Spleen (tissue), 11 donors: Measurements from ENCODE around the gene EIF3L. TPM values are rescaled to one million over a fixed set of nuclear protein-coding genes. Genes with fewer than 3 reads are reported as not detected.

Source experiments
- DNase-seq: peaks from one replicate; pipeline ENCODE4 v3.0.0-alpha.2; 2020
- H3K27ac ChIP-seq, 8 donors: fragments of 200-600 bp; sonication (generic) in 7 of 8; 1 replicate in 4 of 8; 2 replicates in 4 of 8; pipeline versions ENCODE4 v1.5.0 to v1.8.0; 2016 to 2021; ENCODE audit warnings: inconsistent platforms in 4 of 8, mild to moderate bottlenecking in 4 of 8, moderate library complexity in 1 of 8
- H3K27me3 ChIP-seq, 7 donors: fragments of 200-600 bp; sonication (generic) in 6 of 7; replicated peaks in 1 of 7; 1 replicate in 4 of 7; 2 replicates in 3 of 7; pipeline versions ENCODE4 v1.5.0 to v1.8.0; 2016 to 2021; ENCODE audit warnings: inconsistent platforms in 3 of 7, mild to moderate bottlenecking in 1 of 7
- H3K36me3 ChIP-seq, 6 donors: fragments of 200-600 bp; sonication (generic) in 5 of 6; 1 replicate in 4 of 6; 2 replicates in 2 of 6; pipeline versions ENCODE4 v1.5.0 to v1.8.0; 2016 to 2021; ENCODE audit warnings: inconsistent platforms in 2 of 6
- H3K4me1 ChIP-seq, 6 donors: fragments of 200-600 bp; sonication (generic) in 5 of 6; 1 replicate in 3 of 6; 2 replicates in 3 of 6; pipeline versions ENCODE4 v1.5.0 to v1.8.0; 2016 to 2021; ENCODE audit warnings: inconsistent platforms in 3 of 6
- H3K4me3 ChIP-seq, 8 donors: fragments of 200-600 bp; sonication (generic) in 7 of 8; 1 replicate in 4 of 8; 2 replicates in 4 of 8; pipeline versions ENCODE4 v1.5.0 to v1.8.0; 2016 to 2021; ENCODE audit warnings: inconsistent platforms in 4 of 8, mild to moderate bottlenecking in 4 of 8, moderate library complexity in 2 of 8
- H3K9me3 ChIP-seq, 8 donors: fragments of 200-600 bp; sonication (generic) in 7 of 8; 1 replicate in 4 of 8; 2 replicates in 4 of 8; pipeline versions ENCODE4 v1.5.0 to v1.8.0; 2016 to 2021; ENCODE audit warnings: inconsistent platforms in 4 of 8
- CTCF ChIP-seq, 11 experiments: fragments of 200-600 bp in 7 of 11; fragments of 450-650 bp in 4 of 11; sonication (generic) in 4 of 11; IDR thresholded peaks in 8 of 11; conservative IDR thresholded peaks in 3 of 11; 1 replicate in 7 of 11; 2 replicates in 4 of 11; pipeline versions ENCODE4 v1.4.0 to v1.8.0; 2016 to 2021; ENCODE audit warnings: antibody characterized with exemption in 11 of 11, inconsistent platforms in 4 of 11, mild to moderate bottlenecking in 1 of 11
- POLR2A ChIP-seq, 3 donors: fragments of 450-650 bp; IDR thresholded peaks; one replicate each; pipeline ENCODE4 v1.5.1; 2017; ENCODE audit warnings: antibody characterized with exemption in 3 of 3, mild to moderate bottlenecking in 1 of 3
- POLR2AphosphoS5 ChIP-seq, 3 donors: sonication (generic); formaldehyde crosslinking; IDR thresholded peaks; one replicate each; pipeline ENCODE4 v1.5.1; 2017; ENCODE audit warnings: antibody characterized with exemption in 3 of 3
- WGBS, 5 donors: extraction: QIAGEN DNeasy Blood & Tissue Kit in 3 of 5; methylation state at CpG; one replicate each; pipeline versions ENCODE4 v1.1.5 to v1.1.7; 2013 to 2018; 5-methylcytosine and 5-hydroxymethylcytosine counted together
- intact Hi-C: fragments of 100-400 bp; cut with DNase I; formaldehyde crosslinking; loops from one replicate; pipeline ENCODE4 v1.15.0; 2023; ENCODE audit warnings: low total_unique reads
- polyA plus RNA-seq, 3 donors: library from polyadenylated mRNA; stranded (reverse); fragments of 200-250 nt; gene quantifications; one replicate each; pipeline ENCODE4 v1.2.1, GENCODE V29; 2013
- total RNA-seq, 7 donors: library from RNA; depleted of rRNA in 3 of 7; stranded (reverse); fragments of >200 nt in 3 of 7; fragmentation: NEBNext Ultra II Directional in 4 of 7; extraction: Animal tissue kit (Norgen Biotek cat#: 25700) in 4 of 7; gene quantifications; one replicate each; pipeline versions ENCODE4 v1.1.0 to v1.2.1, GENCODE V29; 2016 to 2021
- donor health status: healthy with polysubstance abuse.
- donor health status: DM: no; HTN: no; CAD: no; lungs with moderate emphysema.
- donor health status: DM: no; HTN: no; CAD: no.
- donor health status: Bipolar disorder and iron deficiency.
- donor health status: healthy.
- donor health status: DM: no; HTN: no; CAD: no.
- donor health status: DM: yes; HTN: yes; CAD: no.

Gene EIF3L
- total and polyA plus RNA-seq, 10 donors = 254 to 407 (median 334) TPM

- no peak for DNase-seq
- Histone ChIP-seq H3K27ac (no peak overlapping the region), H3K4me3 (no peak overlapping the region), H3K27me3 (peaks cover 0 to 66% (median 20%) of the 10 kb centered on the region in 7 donors), H3K36me3 (no peaks in the 10 kb centered on the region), H3K4me1 (peaks cover 14 to 25% (median 20%) of the 10 kb centered on the region in 6 donors), H3K9me3 (no peaks in the 10 kb centered on the region)
- 86 to 100% (median 97%) methylated on average over 2 of the region's 2 CpGs for WGBS, 5 donors
- intact Hi-C loops = loop anchor here (10.0 kb wide), 1 partner anchor 153 kb away; no protein-coding TSS in a partner anchor
- no peak for TF ChIP-seq POLR2AphosphoS5 (IDR thresholded peaks at IDR 0.05)
Observed at GRCh38 chr22:37811867-37812266, 37.4 kb upstream of the EIF3L start.

- H3K9me3 ChIP-seq = no peaks in the 10 kb centered on the region
- TF ChIP-seq POLR2A (IDR thresholded peaks at IDR 0.05) (no peak), POLR2AphosphoS5 (IDR thresholded peaks at IDR 0.05) (no peak)
Observed at GRCh38 chr22:37812869-37813678, 36.1 kb upstream of the EIF3L start.

GRCh38 chr22:37815593-37815992, 33.6 kb upstream of the EIF3L start:
- TF ChIP-seq POLR2AphosphoS5 (IDR thresholded peaks at IDR 0.05) (no peak), POLR2A (IDR thresholded peaks at IDR 0.05) (no peak), CTCF (IDR thresholded peaks at IDR 0.05 in 8 of 11, conservative IDR thresholded peaks at IDR 0.05 in 3 of 11) (no peak)
- Histone ChIP-seq H3K27me3 (peaks cover 0 to 62% (median 11%) of the 10 kb centered on the region in 7 donors), H3K4me3 (no peak overlapping the region), H3K9me3 (no peaks in the 10 kb centered on the region), H3K36me3 (no peaks in the 10 kb centered on the region), H3K27ac (no peak overlapping the region), H3K4me1 (peaks cover 19 to 31% (median 22%) of the 10 kb centered on the region in 6 donors)
- no peak for DNase-seq
- intact Hi-C loops = loop anchor here (10.0 kb wide), 1 partner anchor 149 kb away; no protein-coding TSS in a partner anchor
- 91 to 98% (median 93%) methylated on average over 11 to 12 of the region's 12 CpGs for WGBS, 5 donors

More at GRCh38 chr22:37812869-37813678, 36.1 kb upstream of the EIF3L start:
- no peak for DNase-seq
- Histone ChIP-seq H3K4me3 (no peak overlapping the region), H3K4me1 (peaks cover 12 to 25% (median 18%) of the 10 kb centered on the region in 6 donors), H3K27me3 (peaks cover 0 to 62% (median 18%) of the 10 kb centered on the region in 7 donors), H3K36me3 (no peaks in the 10 kb centered on the region), H3K27ac (no peak overlapping the region)
- 92 to 97% (median 94%) methylated on average over 24 to 27 of the region's 27 CpGs for WGBS, 5 donors
- intact Hi-C loops = loop anchor here (10.0 kb wide), 1 partner anchor 152 kb away; no protein-coding TSS in a partner anchor

- H3K9me3 ChIP-seq = no peaks in the 10 kb centered on the region
- WGBS, 5 donors = 91 to 94% (median 93%) methylated on average over 22 to 23 of the region's 23 CpGs
- no peak overlapping the region for H3K4me3 ChIP-seq
- no peak for DNase-seq
- TF ChIP-seq POLR2AphosphoS5 (IDR thresholded peaks at IDR 0.05) (no peak), CTCF (IDR thresholded peaks at IDR 0.05 in 8 of 11, conservative IDR thresholded peaks at IDR 0.05 in 3 of 11) (no peak), POLR2A (IDR thresholded peaks at IDR 0.05) (no peak)
- no peaks in the 10 kb centered on the region for H3K36me3 ChIP-seq
- H3K27ac ChIP-seq = no peak overlapping the region
- H3K4me1 ChIP-seq = peaks cover 19 to 31% (median 22%) of the 10 kb centered on the region in 6 donors
- H3K27me3 ChIP-seq = peaks cover 0 to 63% (median 11%) of the 10 kb centered on the region in 7 donors
- intact Hi-C loops = loop anchor here (2.0 to 10.0 kb wide), 2 partner anchors 46 to 148 kb away; no protein-coding TSS in a partner anchor
Observed at GRCh38 chr22:37816543-37817180, 32.6 kb upstream of the EIF3L start.
